HEK293 (cell line): ENCODE measurements around the gene ATP23.

Experiments
- CTCF ChIA-PET: fragments of 350-600 bp; formaldehyde crosslinking; extraction: SDS; loops from one replicate; lab custom pipeline; 2021; ENCODE audit warnings: antibody characterized with exemption; lab: Yijun Ruan, JAX
- POLR2A ChIA-PET: fragments of 300-600 bp; formaldehyde crosslinking; extraction: SDS; loops from one replicate; lab custom pipeline; 2020; ENCODE audit warnings: antibody characterized with exemption, inconsistent platforms; lab: Yijun Ruan, JAX
- H3K27ac ChIP-seq: fragments of 200-500 bp; sonication (Bioruptor generic); 2 replicates; pipeline ENCODE4 v1.5.1; 2014; ENCODE audit warnings: low read depth, low read length, control low read depth, inconsistent platforms; ENCODE audit errors: extremely low read depth
- H3K36me3 ChIP-seq, 2 experiments: fragments of 200-500 bp in 1 of 2; sonication (Bioruptor generic) in 1 of 2; 1 replicate in 1 of 2; 2 replicates in 1 of 2; pipeline ENCODE4 v1.5.1; 2014 to 2017; ENCODE audit warnings: inconsistent platforms in 2 of 2, low read length in 2 of 2; ENCODE audit not compliant: control insufficient read depth in 2 of 2, insufficient read depth in 1 of 2
- H3K4me1 ChIP-seq: fragments of 200-500 bp; sonication (Bioruptor generic); 2 replicates; pipeline ENCODE4 v1.5.1; 2014; ENCODE audit warnings: mild to moderate bottlenecking, low read length, inconsistent platforms; ENCODE audit not compliant: control insufficient read depth, insufficient read depth
- H3K4me3 ChIP-seq: 2 replicates; pipeline ENCODE4 v1.5.1; 2011; ENCODE audit warnings: low read depth, mild to moderate bottlenecking, control low read depth, low read length, moderate library complexity
- H3K9me3 ChIP-seq: fragments of 200-500 bp; sonication (Bioruptor generic); 2 replicates; pipeline ENCODE4 v1.5.1; 2014; ENCODE audit warnings: low read depth, low read length, inconsistent platforms; ENCODE audit not compliant: control insufficient read depth, insufficient read depth
- EGR2 ChIP-seq: fragments of 450-650 bp; formaldehyde crosslinking; IDR thresholded peaks from 2 replicates; pipeline ENCODE4 v1.5.1; 2016; ENCODE audit warnings: low read depth, missing biosample characterization, missing genetic modification characterization
- KLF17 ChIP-seq: fragments of 450-650 bp; formaldehyde crosslinking; IDR thresholded peaks from 2 replicates; pipeline ENCODE4 v1.5.1; 2016; ENCODE audit warnings: missing biosample characterization, missing genetic modification characterization
- OVOL3 ChIP-seq: fragments of 450-650 bp; formaldehyde crosslinking; IDR thresholded peaks from 2 replicates; pipeline ENCODE4 v1.5.1; 2016; ENCODE audit warnings: missing biosample characterization, missing genetic modification characterization
- PRDM2 ChIP-seq: fragments of 450-650 bp; formaldehyde crosslinking; IDR thresholded peaks from 2 replicates; pipeline ENCODE4 v1.5.1; 2016; ENCODE audit warnings: missing biosample characterization, missing genetic modification characterization, borderline replicate concordance
- SALL2 ChIP-seq: fragments of 450-650 bp; formaldehyde crosslinking; IDR thresholded peaks from 2 replicates; pipeline ENCODE4 v1.5.0; 2017; ENCODE audit warnings: missing biosample characterization, mild to moderate bottlenecking, missing genetic modification characterization, borderline replicate concordance
- TSHZ1 ChIP-seq: fragments of 450-650 bp; formaldehyde crosslinking; IDR thresholded peaks from 2 replicates; pipeline ENCODE4 v1.5.1; 2016; ENCODE audit warnings: missing biosample characterization, missing genetic modification characterization, borderline replicate concordance
- ZBTB6 ChIP-seq: fragments of 450-650 bp; formaldehyde crosslinking; IDR thresholded peaks from 2 replicates; pipeline ENCODE4 v1.5.1; 2017; ENCODE audit warnings: missing biosample characterization, missing genetic modification characterization
- ZFP3 ChIP-seq: fragments of 450-650 bp; formaldehyde crosslinking; IDR thresholded peaks from 2 replicates; pipeline ENCODE4 v1.5.1; 2016; ENCODE audit warnings: low read depth, missing biosample characterization, missing genetic modification characterization
- ZFP69B ChIP-seq: fragments of 450-650 bp; formaldehyde crosslinking; IDR thresholded peaks from 2 replicates; pipeline ENCODE4 v1.5.1; 2016; ENCODE audit warnings: missing biosample characterization, missing genetic modification characterization
- ZNF121 ChIP-seq: fragments of 450-650 bp; formaldehyde crosslinking; IDR thresholded peaks from 2 replicates; pipeline ENCODE4 v1.5.1; 2016; ENCODE audit warnings: missing biosample characterization, missing genetic modification characterization
- ZNF202 ChIP-seq: fragments of 450-650 bp; formaldehyde crosslinking; IDR thresholded peaks from 2 replicates; pipeline ENCODE4 v1.5.1; 2016; ENCODE audit warnings: missing biosample characterization, missing genetic modification characterization, borderline replicate concordance
- ZNF223 ChIP-seq: fragments of 450-650 bp; formaldehyde crosslinking; IDR thresholded peaks from 2 replicates; pipeline ENCODE4 v1.5.1; 2016; ENCODE audit warnings: missing biosample characterization, missing genetic modification characterization
- ZNF26 ChIP-seq: fragments of 450-650 bp; formaldehyde crosslinking; IDR thresholded peaks from 2 replicates; pipeline ENCODE4 v1.5.1; 2016; ENCODE audit warnings: missing biosample characterization, missing genetic modification characterization
- ZNF391 ChIP-seq: fragments of 450-650 bp; formaldehyde crosslinking; IDR thresholded peaks from 2 replicates; pipeline ENCODE4 v1.5.1; 2016; ENCODE audit warnings: low read depth, missing biosample characterization, missing genetic modification characterization, borderline replicate concordance
- ZNF404 ChIP-seq: fragments of 450-650 bp; formaldehyde crosslinking; IDR thresholded peaks from 2 replicates; pipeline ENCODE4 v1.5.1; 2017; ENCODE audit warnings: missing biosample characterization, missing genetic modification characterization
- ZNF426 ChIP-seq: fragments of 450-650 bp; formaldehyde crosslinking; IDR thresholded peaks from 2 replicates; pipeline ENCODE4 v1.5.1; 2017; ENCODE audit warnings: missing biosample characterization, missing genetic modification characterization, mild to moderate bottlenecking, inconsistent platforms, moderate library complexity
- ZNF48 ChIP-seq: fragments of 450-650 bp; formaldehyde crosslinking; IDR thresholded peaks from 2 replicates; pipeline ENCODE4 v1.5.1; 2016; ENCODE audit warnings: missing biosample characterization, missing genetic modification characterization
- ZNF488 ChIP-seq: fragments of 450-650 bp; formaldehyde crosslinking; IDR thresholded peaks from 2 replicates; pipeline ENCODE4 v1.5.1; 2016; ENCODE audit warnings: missing biosample characterization, missing genetic modification characterization
- ZNF510 ChIP-seq: fragments of 450-650 bp; formaldehyde crosslinking; IDR thresholded peaks from 2 replicates; pipeline ENCODE4 v1.5.1; 2018; ENCODE audit warnings: mild to moderate bottlenecking, missing genetic modification characterization, missing biosample characterization; ENCODE audit not compliant: insufficient replicate concordance
- ZNF549 ChIP-seq: fragments of 450-650 bp; IDR thresholded peaks from 2 replicates; pipeline ENCODE4 v1.5.1; 2018; ENCODE audit warnings: missing biosample characterization, missing genetic modification characterization, mild to moderate bottlenecking, inconsistent platforms, moderate library complexity
- ZNF561 ChIP-seq: fragments of 450-650 bp; IDR thresholded peaks from 2 replicates; pipeline ENCODE4 v1.5.1; 2018; ENCODE audit warnings: missing biosample characterization, missing genetic modification characterization, borderline replicate concordance

Gene ATP23

GRCh38 chr12:58007875-58008274, 66.5 kb downstream of the ATP23 start:
- ChIA-PET CTCF (interaction anchor here (0.6 kb wide), 1 partner anchor 44 kb away, joined by 3 read pairs; no protein-coding TSS in a partner anchor), POLR2A (no interaction called here)
- H3K9me3 ChIP-seq, result no peaks in the 10 kb centered on the region
- H3K27ac ChIP-seq, result no peak overlapping the region
- no peaks in the 10 kb centered on the region for H3K4me1 ChIP-seq
- no peak overlapping the region for H3K4me3 ChIP-seq
- no peak for TF ChIP-seq EGR2
- no peak for TF ChIP-seq ZNF223 (tag by site-specific recombination)
- TF ChIP-seq ZNF26 (tag by site-specific recombination), result no peak
- TF ChIP-seq KLF17 (tag by site-specific recombination), result no peak
- no peak for TF ChIP-seq ZNF202
- TF ChIP-seq PRDM2 (tag by site-specific recombination), result no peak
- TF ChIP-seq SALL2 (tag by site-specific recombination), result no peak
- TF ChIP-seq ZNF426, result no peak
- no peak for TF ChIP-seq ZNF488 (tag by site-specific recombination)
- no peak for TF ChIP-seq ZFP3 (tag by site-specific recombination)
- TF ChIP-seq ZNF121, result no peak
- TF ChIP-seq ZNF510 (tag by site-specific recombination), result no peak
- TF ChIP-seq ZNF48 (tag by site-specific recombination), result no peak
- no peak for TF ChIP-seq ZFP69B (tag by site-specific recombination)
- TF ChIP-seq ZNF404 (tag by site-specific recombination), result no peak
- no peaks in the 10 kb centered on the region for H3K36me3 ChIP-seq

- Histone ChIP-seq H3K4me1 (no peaks in the 10 kb centered on the region), H3K36me3 (no peaks in the 10 kb centered on the region), H3K9me3 (no peaks in the 10 kb centered on the region), H3K27ac (no peak overlapping the region), H3K4me3 (no peak overlapping the region)
- ChIA-PET CTCF (no interaction called here), POLR2A (no interaction called here)
- TF ChIP-seq ZNF391 (tag by site-specific recombination), result no peak
- TF ChIP-seq ZNF549, result no peak
- no peak for TF ChIP-seq ZNF510 (tag by site-specific recombination)
- TF ChIP-seq OVOL3 (tag by site-specific recombination), result no peak
- no peak for TF ChIP-seq TSHZ1 (tag by site-specific recombination)
- no peak for TF ChIP-seq ZNF404 (tag by site-specific recombination)
- TF ChIP-seq ZFP69B (tag by site-specific recombination), result no peak
- no peak for TF ChIP-seq ZNF561 (tag by site-specific recombination)
- TF ChIP-seq ZBTB6 (tag by site-specific recombination), result no peak
Measured at GRCh38 chr12:58008634-58009033, 67.3 kb downstream of the ATP23 start.
